AG09309 (cell line): ENCODE measurements around the gene TNRC6B.
"Not testable (repeated sequence)": the region's sequence is repeated elsewhere in the genome, so short reads cannot be mapped to it uniquely, and the experiment has no call there.

Experiments
- DNase-seq: peaks from one replicate; pipeline ENCODE4 v3.0.0-alpha.2; 2010; ENCODE audit warnings: low read depth
- H3K4me3 ChIP-seq: 2 replicates; pipeline ENCODE4 v1.5.1; 2011; ENCODE audit warnings: mild to moderate bottlenecking, low read depth, low read length, moderate library complexity; ENCODE audit not compliant: control insufficient read depth
- TF ChIP-seq, protein P1 (sequence below): IDR thresholded peaks from 2 replicates; pipeline ENCODE4 v1.5.1; 2011; ENCODE audit warnings: mild to moderate bottlenecking, low read depth, low read length, inconsistent platforms; ENCODE audit not compliant: insufficient read depth, control insufficient read depth; ENCODE audit errors: missing control alignments

Gene TNRC6B

DNA sequence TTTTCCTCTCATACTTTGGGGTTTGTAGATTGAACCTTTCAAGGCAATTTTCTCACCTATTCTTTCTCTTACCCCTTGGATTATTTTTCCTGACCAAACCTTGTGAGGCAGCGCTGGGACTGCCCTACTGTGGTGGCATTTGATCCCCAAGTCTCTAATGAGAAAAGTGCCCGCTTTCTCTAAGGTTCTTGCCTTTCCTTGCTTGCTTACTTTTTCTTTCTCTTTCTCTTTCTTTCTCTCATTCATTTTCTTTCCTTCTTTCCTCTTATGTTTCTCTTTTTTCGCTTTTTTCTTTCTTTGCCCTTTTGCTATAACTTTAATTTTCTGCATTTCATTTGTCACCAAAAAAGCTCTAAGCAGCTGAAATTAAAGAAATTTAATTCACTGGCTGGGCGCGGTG, 127.9 kb downstream of the TNRC6B start:
- TF ChIP-seq, protein P1, sequence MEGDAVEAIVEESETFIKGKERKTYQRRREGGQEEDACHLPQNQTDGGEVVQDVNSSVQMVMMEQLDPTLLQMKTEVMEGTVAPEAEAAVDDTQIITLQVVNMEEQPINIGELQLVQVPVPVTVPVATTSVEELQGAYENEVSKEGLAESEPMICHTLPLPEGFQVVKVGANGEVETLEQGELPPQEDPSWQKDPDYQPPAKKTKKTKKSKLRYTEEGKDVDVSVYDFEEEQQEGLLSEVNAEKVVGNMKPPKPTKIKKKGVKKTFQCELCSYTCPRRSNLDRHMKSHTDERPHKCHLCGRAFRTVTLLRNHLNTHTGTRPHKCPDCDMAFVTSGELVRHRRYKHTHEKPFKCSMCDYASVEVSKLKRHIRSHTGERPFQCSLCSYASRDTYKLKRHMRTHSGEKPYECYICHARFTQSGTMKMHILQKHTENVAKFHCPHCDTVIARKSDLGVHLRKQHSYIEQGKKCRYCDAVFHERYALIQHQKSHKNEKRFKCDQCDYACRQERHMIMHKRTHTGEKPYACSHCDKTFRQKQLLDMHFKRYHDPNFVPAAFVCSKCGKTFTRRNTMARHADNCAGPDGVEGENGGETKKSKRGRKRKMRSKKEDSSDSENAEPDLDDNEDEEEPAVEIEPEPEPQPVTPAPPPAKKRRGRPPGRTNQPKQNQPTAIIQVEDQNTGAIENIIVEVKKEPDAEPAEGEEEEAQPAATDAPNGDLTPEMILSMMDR, result no peak
- no peak for DNase-seq
- no peak overlapping the region for H3K4me3 ChIP-seq

DNA sequence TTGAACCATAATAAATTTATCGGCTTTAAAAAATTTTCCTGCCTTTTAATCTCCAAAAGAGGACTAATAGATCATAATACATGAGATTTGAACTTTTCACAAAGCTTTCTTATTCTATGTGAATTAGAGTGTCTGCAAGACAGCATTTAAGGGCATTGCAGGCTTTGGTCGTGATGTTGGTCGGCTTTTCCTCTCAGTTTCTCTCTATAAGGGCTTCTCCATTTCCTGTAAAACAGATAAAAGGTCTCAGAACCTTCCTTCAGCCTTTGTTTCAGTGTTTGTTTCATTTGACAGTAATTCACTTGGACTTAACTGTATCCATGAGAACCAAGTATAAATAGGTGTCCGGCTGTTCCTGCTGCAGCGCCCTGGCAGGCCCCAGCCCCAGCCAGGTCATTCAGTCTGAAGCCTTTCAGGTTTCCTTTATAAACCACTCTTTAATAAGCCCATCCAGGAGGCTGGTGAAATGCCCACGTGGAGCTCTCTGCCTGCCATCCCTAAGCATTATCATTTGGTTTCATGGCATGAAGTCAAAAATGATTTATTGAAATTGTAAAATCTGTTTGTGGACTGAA, 131.4 kb downstream of the TNRC6B start:
- TF ChIP-seq, protein P1, result no peak
- H3K4me3 ChIP-seq, result no peak overlapping the region
- DNase-seq, result no peak

DNA sequence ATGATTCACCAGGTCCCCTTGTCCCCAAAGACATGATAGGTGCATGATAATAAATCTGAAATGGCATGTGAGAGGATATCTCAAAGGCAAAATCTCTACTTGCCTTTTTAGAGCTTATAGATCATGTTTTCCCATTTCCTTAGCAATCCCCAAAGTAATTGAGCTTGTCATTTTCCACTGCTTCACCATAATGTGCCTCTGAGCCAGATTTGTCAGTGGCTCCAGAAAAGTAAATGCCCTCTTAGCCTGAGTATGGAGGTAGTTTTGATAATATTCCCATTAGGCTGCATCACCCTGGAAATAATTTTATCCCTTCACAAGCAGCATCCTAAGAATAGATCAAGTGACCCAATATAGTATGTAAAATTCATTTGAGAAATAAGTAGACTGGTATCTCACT, 131.9 kb downstream of the TNRC6B start:
- TF ChIP-seq, protein P1, result no peak
- H3K4me3 ChIP-seq, result no peak overlapping the region
- no peak for DNase-seq

DNA sequence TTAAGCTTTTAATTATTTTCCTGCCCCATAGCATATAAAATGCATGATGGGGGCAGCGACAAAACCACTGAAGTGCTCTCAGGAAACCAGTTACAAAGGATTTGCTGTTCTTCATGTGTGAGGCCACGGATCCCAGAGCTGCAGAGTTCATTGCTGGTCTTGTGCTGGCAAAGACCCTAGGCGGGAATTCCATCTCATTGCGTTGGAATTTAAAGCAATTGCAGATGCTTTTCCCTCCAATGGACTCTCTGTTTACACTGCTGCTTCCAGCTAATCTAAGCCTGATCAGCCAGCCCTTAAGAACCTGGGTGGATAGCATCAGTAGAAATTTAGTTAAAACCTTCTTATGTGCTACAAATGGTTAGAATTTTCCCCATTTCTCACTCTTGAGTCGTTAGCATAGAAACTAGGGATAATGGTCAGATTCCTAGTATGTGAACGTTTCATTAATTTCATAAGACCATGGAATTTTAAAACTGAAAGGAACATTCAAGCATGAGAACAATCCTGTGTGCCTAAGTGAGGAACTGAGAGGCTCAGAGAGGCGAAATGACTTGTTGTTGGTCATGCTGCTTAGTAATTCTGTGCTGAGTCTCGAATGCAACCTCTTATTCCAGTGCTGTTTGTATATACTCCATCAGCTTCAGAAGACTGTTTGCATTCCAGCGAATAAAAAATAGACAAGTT, 132.5 kb downstream of the TNRC6B start:
- no peak overlapping the region for H3K4me3 ChIP-seq
- DNase-seq, result peak; percentile 68
- TF ChIP-seq, protein P1, result no peak

DNA sequence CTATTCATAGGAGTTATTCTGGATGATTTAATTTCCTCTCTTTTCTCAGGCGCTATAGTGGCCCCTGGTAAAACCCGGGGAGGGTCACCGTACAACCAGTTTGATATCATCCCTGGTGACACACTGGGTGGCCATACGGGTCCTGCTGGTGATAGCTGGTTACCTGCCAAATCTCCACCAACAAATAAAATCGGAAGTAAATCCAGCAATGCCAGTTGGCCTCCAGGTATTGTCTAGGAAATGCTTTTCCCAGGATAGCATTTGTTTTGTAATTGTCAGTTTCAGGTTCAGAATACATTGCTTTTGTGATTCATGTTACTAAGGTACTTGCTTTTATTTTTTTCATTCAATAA, 133.0 kb downstream of the TNRC6B start:
- TF ChIP-seq, protein P1, result no peak
- H3K4me3 ChIP-seq, result no peak overlapping the region; the same call in 1 of the 2 replicates
- DNase-seq, result no peak

DNA sequence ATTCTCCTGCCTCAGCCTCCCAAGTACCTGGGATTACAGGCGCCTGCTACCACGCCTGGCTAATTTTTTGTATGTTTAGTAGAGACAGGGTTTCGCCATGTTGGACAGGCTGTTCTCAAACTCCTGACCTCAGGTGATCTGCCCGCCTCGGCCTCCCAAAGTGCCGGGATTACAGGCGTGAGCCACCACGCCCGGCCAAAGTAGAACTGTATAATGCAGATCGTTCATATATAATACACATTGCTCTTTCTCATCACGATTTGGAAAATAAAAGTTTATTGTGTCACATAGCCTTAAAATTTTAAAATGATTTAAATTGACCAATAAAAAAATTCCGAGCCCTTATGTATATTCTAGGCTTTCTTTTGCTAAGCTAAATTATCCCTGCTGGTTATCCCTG, 133.9 kb downstream of the TNRC6B start:
- DNase-seq, H3K4me3 ChIP-seq: not testable (repeated sequence)

DNA sequence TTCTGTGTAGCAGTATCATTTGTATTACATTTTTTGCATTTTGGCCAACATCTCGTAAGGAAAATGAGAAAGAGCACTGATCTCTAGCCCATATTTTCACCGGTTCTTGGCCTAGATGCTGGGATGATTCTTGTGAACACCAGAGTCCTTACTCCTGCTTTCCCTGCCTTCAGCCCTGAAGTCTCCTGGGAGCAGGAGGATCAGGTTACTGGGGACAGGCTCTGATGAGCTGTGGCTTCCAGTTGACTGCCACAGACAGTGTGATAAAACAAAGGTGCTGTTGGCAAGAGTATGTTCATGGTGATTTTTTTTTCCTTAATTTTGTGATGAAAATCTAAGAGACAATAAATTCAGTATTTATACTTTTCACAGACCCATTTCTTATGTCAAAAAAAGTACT, 134.3 kb downstream of the TNRC6B start:
- H3K4me3 ChIP-seq, result no peak overlapping the region
- TF ChIP-seq, protein P1, result no peak
- no peak for DNase-seq
